Naive B cell (primary cell): ENCODE results near the gene TSPAN8. TPM values are rescaled to one million over a fixed set of nuclear protein-coding genes. Genes with fewer than 3 reads are reported as not detected.
"Not testable (repeated sequence)": the region's sequence is repeated elsewhere in the genome, so short reads cannot be mapped to it uniquely, and the experiment has no call there.

ENCODE experiments used
- ATAC-seq, 2 donors: fragments of 150-1000 bp; cut with Tn5 transposase; 2 replicates each; pipeline ENCODE4 v1.10.0; 2021; ENCODE audit warnings: low read depth in 2 of 2, mild to moderate bottlenecking in 2 of 2, moderate library complexity in 2 of 2
- DNase-seq: peaks from one replicate; pipeline ENCODE4 v3.0.0; 2022
- H3K27ac Mint-ChIP-seq, 6 donors: one replicate each; pipeline ENCODE4 v1.8.0; 2020 to 2022; ENCODE audit warnings: mild to moderate bottlenecking in 6 of 6, mixed read lengths in 6 of 6, moderate library complexity in 5 of 6, inconsistent platforms in 2 of 6
- H3K27me3 Mint-ChIP-seq, 3 donors: one replicate each; pipeline ENCODE4 v1.8.0; 2021 to 2022; ENCODE audit warnings: mixed read lengths in 3 of 3, mild to moderate bottlenecking in 1 of 3
- H3K36me3 Mint-ChIP-seq, 2 donors: one replicate each; pipeline ENCODE4 v1.8.0; 2020 to 2022; ENCODE audit warnings: mixed read lengths in 2 of 2, inconsistent platforms in 1 of 2, mild to moderate bottlenecking in 1 of 2
- H3K4me1 Mint-ChIP-seq, 3 donors: one replicate each; pipeline ENCODE4 v1.8.0; 2020 to 2022; ENCODE audit warnings: mixed read lengths in 3 of 3, inconsistent platforms in 1 of 3, mild to moderate bottlenecking in 1 of 3, moderate library complexity in 1 of 3
- H3K4me3 Mint-ChIP-seq, 8 donors: one replicate each; pipeline ENCODE4 v1.8.0; 2020 to 2022; ENCODE audit warnings: mild to moderate bottlenecking in 8 of 8, mixed read lengths in 8 of 8, moderate library complexity in 8 of 8, inconsistent platforms in 2 of 8
- H3K9me3 Mint-ChIP-seq, 7 donors: one replicate each; pipeline ENCODE4 v1.8.0; 2020 to 2022; ENCODE audit warnings: mixed read lengths in 7 of 7, mild to moderate bottlenecking in 5 of 7, inconsistent platforms in 2 of 7, moderate library complexity in 1 of 7
- polyA plus RNA-seq, 6 donors: library from polyadenylated mRNA; unstranded; fragments of 300-500 nt; fragmentation: Illumina TruSeq; gene quantifications; one replicate each; pipeline ENCODE4 v1.2.3, GENCODE V29; 2021; ENCODE audit warnings: low read depth in 6 of 6

Gene TSPAN8
- polyA plus RNA-seq, 6 donors from 2014 or later: 2.8 TPM; not detected in 5

GRCh38 chr12:71159878-71160277, 2.1 kb upstream of the TSPAN8 start:
- DNase-seq: no peak
- Mint-ChIP-seq H3K27me3 (peaks cover 0 to 4% (median 0%) of the 10 kb centered on the region in 3 donors), H3K4me3 (no peak overlapping the region), H3K27ac (no peak overlapping the region), H3K9me3 (peaks cover 0 to under 1% (median 0%) of the 10 kb centered on the region in 7 donors), H3K4me1 (no peaks in the 10 kb centered on the region), H3K36me3 (no peaks in the 10 kb centered on the region)
- no peak for ATAC-seq

DNA sequence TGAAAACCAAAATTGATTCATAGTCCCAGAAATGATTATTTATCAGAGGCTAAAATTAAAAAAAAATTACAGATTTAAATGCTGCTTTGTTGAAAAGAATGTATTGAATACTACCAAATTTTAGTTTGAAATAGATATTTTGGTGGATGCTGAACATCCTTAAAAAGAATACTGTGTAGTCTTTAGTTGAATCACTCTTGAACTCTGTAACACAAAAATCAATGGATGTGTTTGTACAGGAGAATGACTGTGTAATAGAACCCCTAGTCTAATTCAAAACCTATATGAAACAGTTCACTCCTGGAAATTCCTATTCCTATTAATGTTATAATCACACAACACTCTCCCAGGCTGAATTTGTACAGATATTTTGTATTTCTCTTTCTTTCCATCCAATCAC, 1.5 kb upstream of the TSPAN8 start:
- H3K27me3 Mint-ChIP-seq: peaks cover 0 to 4% (median 0%) of the 10 kb centered on the region in 3 donors
- ATAC-seq: no peak
- no peaks in the 10 kb centered on the region for H3K4me1 Mint-ChIP-seq
- H3K27ac Mint-ChIP-seq: no peak overlapping the region
- no peaks in the 10 kb centered on the region for H3K36me3 Mint-ChIP-seq
- H3K9me3 Mint-ChIP-seq: no peaks in the 10 kb centered on the region
- H3K4me3 Mint-ChIP-seq: no peak overlapping the region
- DNase-seq: no peak

DNA sequence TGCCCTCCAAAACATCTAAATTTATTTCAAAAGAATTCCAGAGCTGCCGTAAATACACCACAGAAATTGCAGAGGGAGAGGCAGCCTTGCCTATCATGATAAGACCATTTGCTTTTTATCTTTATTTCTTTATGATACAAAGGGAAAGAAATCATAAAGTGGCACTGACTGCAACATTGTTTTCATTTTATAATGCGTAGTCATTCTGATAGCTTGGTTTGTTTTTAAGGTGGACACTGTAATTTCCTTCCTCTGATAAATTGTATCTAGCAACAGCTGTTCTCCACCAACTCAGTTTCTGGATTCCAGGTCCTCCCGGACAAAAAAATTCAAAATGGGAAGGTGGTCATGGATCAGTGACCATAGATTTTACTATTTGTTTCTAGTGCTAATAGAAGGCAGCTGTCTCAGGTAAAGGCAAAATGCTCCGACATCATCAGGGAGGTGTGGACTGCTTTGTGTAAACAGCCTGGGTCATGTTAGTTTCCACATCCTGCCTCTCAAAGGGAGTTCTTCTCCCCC, 623 bp upstream of the TSPAN8 start:
- no peak for DNase-seq
- ATAC-seq: no peak
- H3K36me3 Mint-ChIP-seq: no peaks in the 10 kb centered on the region
- no peak overlapping the region for H3K4me3 Mint-ChIP-seq
- H3K4me1 Mint-ChIP-seq: no peaks in the 10 kb centered on the region
- H3K9me3 Mint-ChIP-seq: no peaks in the 10 kb centered on the region
- H3K27me3 Mint-ChIP-seq: peaks cover 0 to 4% (median 0%) of the 10 kb centered on the region in 3 donors
- H3K27ac Mint-ChIP-seq: no peak overlapping the region

GRCh38 chr12:71155225-71155624, 2.6 kb downstream of the TSPAN8 start:
- no peaks in the 10 kb centered on the region for H3K4me1 Mint-ChIP-seq
- H3K27ac Mint-ChIP-seq: no peak overlapping the region
- no peak for DNase-seq
- H3K4me3 Mint-ChIP-seq: no peak overlapping the region
- peaks cover 0 to 4% (median 0%) of the 10 kb centered on the region in 3 donors for H3K27me3 Mint-ChIP-seq
- H3K9me3 Mint-ChIP-seq: peaks cover 4 to 8% (median 6%) of the 10 kb centered on the region in 7 donors
- ATAC-seq: no peak
- H3K36me3 Mint-ChIP-seq: peaks cover 0 to 8% of the 10 kb centered on the region in 2 donors

GRCh38 chr12:71152851-71153250, 4.9 kb downstream of the TSPAN8 start:
- Mint-ChIP-seq H3K27ac (no peak overlapping the region), H3K4me1 (no peaks in the 10 kb centered on the region), H3K36me3 (peaks cover 0 to 11% of the 10 kb centered on the region in 2 donors), H3K4me3 (no peak overlapping the region), H3K9me3 (peaks cover 6 to 16% (median 9%) of the 10 kb centered on the region in 7 donors), H3K27me3 (no peaks in the 10 kb centered on the region)
- ATAC-seq: no peak
- DNase-seq: no peak

GRCh38 chr12:71150041-71150440, 7.8 kb downstream of the TSPAN8 start:
- not testable (repeated sequence) for H3K4me1 Mint-ChIP-seq, DNase-seq, H3K4me3 Mint-ChIP-seq, ATAC-seq, H3K27ac Mint-ChIP-seq, H3K27me3 Mint-ChIP-seq
- peaks cover 0 to 11% of the 10 kb centered on the region in 2 donors for H3K36me3 Mint-ChIP-seq
- peaks cover 6 to 16% (median 9%) of the 10 kb centered on the region in 7 donors for H3K9me3 Mint-ChIP-seq

DNA sequence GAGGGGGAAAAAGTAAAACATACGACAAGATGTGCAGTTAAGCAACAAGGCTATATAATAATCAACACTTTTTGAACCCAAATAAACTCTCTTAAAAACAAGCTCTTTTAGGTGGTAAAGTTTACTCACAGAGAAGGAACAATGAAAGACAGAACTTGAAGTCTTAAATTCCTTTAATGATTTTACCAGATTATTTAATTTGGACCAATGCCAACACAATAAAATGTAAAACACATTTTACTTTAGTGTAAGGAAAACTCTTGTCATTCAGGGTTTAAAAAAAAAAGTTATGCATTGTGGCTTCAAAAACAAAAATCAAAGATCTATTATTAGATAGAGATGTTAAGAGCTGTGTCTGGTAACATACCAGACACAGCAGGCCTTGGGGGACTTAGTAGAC, 13.1 kb downstream of the TSPAN8 start:
- Mint-ChIP-seq H3K27me3 (no peaks in the 10 kb centered on the region), H3K9me3 (peaks cover 0 to 3% (median 0%) of the 10 kb centered on the region in 7 donors), H3K4me3 (no peak overlapping the region), H3K4me1 (no peaks in the 10 kb centered on the region), H3K27ac (no peak overlapping the region), H3K36me3 (no peaks in the 10 kb centered on the region)
- DNase-seq (no peak), ATAC-seq (no peak)

- no peaks in the 10 kb centered on the region for H3K36me3 Mint-ChIP-seq
- ATAC-seq (no peak), DNase-seq (no peak)
- peaks cover 0 to 5% (median 0%) of the 10 kb centered on the region in 3 donors for H3K27me3 Mint-ChIP-seq
- no peak overlapping the region for H3K27ac Mint-ChIP-seq
- H3K4me1 Mint-ChIP-seq: no peaks in the 10 kb centered on the region
- no peak overlapping the region for H3K4me3 Mint-ChIP-seq
- peaks cover 0 to 7% (median 0%) of the 10 kb centered on the region in 7 donors for H3K9me3 Mint-ChIP-seq
These were observed 14.8 kb downstream of the TSPAN8 start for GRCh38 chr12:71142956-71143355.

DNA sequence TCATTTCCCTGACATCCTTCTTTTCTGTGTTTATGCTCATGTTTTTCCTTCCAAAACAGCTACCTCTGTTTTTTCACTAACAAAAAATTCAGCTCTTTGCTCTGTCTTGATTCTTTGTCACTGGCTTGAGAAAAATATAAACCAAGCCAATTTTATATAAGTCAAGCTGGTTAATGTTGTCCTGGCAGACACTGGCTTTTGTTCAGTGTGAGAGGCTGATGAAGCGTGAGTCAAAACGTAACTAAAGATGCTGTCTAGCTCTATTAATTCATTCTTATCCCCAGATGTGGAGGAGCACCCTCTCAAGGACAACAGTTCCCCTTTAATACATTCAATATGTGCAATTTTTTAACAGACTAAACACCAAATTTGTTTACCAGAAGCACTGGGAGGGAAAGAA, 15.8 kb downstream of the TSPAN8 start:
- no peak for ATAC-seq
- Mint-ChIP-seq H3K36me3 (no peaks in the 10 kb centered on the region), H3K4me1 (no peaks in the 10 kb centered on the region), H3K27me3 (peaks cover 0 to 5% (median 0%) of the 10 kb centered on the region in 3 donors), H3K4me3 (no peak overlapping the region), H3K27ac (no peak overlapping the region), H3K9me3 (peaks cover 0 to 7% (median 0%) of the 10 kb centered on the region in 7 donors)
- DNase-seq: no peak

DNA sequence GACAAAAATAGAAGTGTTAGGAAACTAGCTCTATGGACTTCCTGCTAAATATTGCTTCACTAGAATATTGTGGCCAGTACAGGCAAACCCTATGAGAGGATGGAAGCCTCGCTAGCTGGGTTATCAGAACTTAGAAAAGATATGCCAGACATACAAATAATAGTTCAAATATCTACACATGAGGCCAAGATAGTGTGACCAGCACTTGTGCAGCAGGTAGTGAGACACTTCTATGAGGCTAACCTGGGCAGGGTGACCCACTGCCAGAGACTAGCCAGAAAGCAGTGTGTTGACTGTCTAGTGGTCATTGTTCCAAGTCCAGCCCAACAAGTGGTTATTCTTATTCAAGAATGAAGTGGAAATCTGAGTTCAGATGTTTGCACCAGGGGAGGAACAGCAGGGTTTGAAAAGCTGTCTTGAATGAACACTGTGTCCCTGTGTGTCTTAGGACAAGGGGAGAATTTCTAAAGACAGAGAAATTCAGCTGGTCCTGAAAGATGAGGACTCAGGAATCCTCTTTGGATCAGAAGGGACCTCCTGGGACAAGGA, 16.3 kb downstream of the TSPAN8 start:
- Mint-ChIP-seq H3K4me3 (no peak overlapping the region), H3K4me1 (no peaks in the 10 kb centered on the region), H3K27ac (no peak overlapping the region), H3K36me3 (no peaks in the 10 kb centered on the region), H3K9me3 (peaks cover 0 to 7% (median 0%) of the 10 kb centered on the region in 7 donors), H3K27me3 (peaks cover 0 to 5% (median 0%) of the 10 kb centered on the region in 3 donors)
- ATAC-seq: no peak
- no peak for DNase-seq

DNA sequence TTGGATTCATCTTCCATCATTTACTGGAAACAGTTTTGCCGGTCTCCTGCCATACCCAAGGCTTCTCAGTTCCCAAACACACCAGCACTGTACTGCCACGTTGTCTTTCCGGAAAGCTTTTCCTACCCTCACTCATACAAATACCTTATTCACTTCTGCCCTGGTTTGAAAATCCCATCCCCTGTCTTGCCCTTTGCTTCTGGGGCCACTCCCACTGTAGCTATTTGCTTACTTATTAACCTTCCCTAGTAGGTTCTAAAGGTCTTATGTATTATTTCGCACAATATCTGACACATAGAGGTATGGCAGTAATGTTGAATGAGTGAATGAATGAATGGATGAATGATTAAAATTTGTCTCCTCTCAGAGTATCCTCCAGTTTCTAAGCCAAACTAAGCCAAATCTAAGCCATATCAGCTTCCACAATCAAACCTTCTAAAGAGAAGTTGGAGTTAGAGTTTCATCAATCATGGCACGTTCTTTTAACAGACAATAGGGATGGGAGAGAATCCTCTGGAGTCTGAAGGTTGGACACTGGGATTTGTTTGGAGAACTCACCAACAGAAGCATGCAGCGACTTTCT, 18.6 kb downstream of the TSPAN8 start:
- H3K27ac Mint-ChIP-seq: no peak overlapping the region
- peaks cover 0 to 10% (median 0%) of the 10 kb centered on the region in 7 donors for H3K9me3 Mint-ChIP-seq
- ATAC-seq (no peak), DNase-seq (no peak)
- H3K4me1 Mint-ChIP-seq: no peaks in the 10 kb centered on the region
- peaks cover 5 to 14% (median 6%) of the 10 kb centered on the region in 3 donors for H3K27me3 Mint-ChIP-seq
- no peak overlapping the region for H3K4me3 Mint-ChIP-seq
- H3K36me3 Mint-ChIP-seq: no peaks in the 10 kb centered on the region

GRCh38 chr12:71138011-71138410, 19.8 kb downstream of the TSPAN8 start:
- ATAC-seq: no peak
- no peaks in the 10 kb centered on the region for H3K4me1 Mint-ChIP-seq
- H3K36me3 Mint-ChIP-seq: no peaks in the 10 kb centered on the region
- H3K27me3 Mint-ChIP-seq: peaks cover 6 to 14% (median 9%) of the 10 kb centered on the region in 3 donors
- no peak overlapping the region for H3K4me3 Mint-ChIP-seq
- no peak overlapping the region for H3K27ac Mint-ChIP-seq
- H3K9me3 Mint-ChIP-seq: peaks cover 0 to 10% (median 0%) of the 10 kb centered on the region in 7 donors
- DNase-seq: no peak

DNA sequence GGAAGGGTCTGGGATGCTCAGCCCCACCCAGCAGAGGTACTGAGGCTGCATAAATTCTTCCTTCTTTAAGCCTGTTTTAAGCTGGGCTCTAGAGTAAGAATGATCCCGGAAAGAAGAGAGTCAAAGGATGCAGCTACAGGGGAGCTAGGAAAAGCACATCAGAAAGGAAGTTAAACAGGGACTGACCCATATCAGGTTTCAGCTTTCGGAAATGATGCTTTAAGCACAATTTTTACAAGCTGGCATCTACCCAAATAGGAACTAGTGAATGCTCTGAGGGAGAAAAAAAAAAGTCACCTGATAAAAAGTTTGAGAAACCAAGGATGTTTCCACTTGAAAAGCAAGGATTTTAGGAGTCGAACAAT, 22.0 kb downstream of the TSPAN8 start:
- ATAC-seq: no peak
- H3K9me3 Mint-ChIP-seq: peaks cover 0 to 7% (median 0%) of the 10 kb centered on the region in 7 donors
- H3K27me3 Mint-ChIP-seq: peaks cover 6 to 14% (median 9%) of the 10 kb centered on the region in 3 donors
- DNase-seq: no peak
- H3K4me1 Mint-ChIP-seq: no peaks in the 10 kb centered on the region
- H3K36me3 Mint-ChIP-seq: no peaks in the 10 kb centered on the region
- H3K4me3 Mint-ChIP-seq: no peak overlapping the region
- H3K27ac Mint-ChIP-seq: no peak overlapping the region

GRCh38 chr12:71135077-71135811, 22.6 kb downstream of the TSPAN8 start:
- peaks cover 0 to 7% (median 0%) of the 10 kb centered on the region in 7 donors for H3K9me3 Mint-ChIP-seq
- peaks cover 6 to 14% (median 9%) of the 10 kb centered on the region in 3 donors for H3K27me3 Mint-ChIP-seq
- DNase-seq (no peak), ATAC-seq (no peak)
- H3K36me3 Mint-ChIP-seq: no peaks in the 10 kb centered on the region
- H3K4me1 Mint-ChIP-seq: no peaks in the 10 kb centered on the region
- no peak overlapping the region for H3K4me3 Mint-ChIP-seq
- no peak overlapping the region for H3K27ac Mint-ChIP-seq
